HepG2 (cell line): Measurements from ENCODE around the gene RNASE12. TPM values are rescaled to one million over a fixed set of nuclear protein-coding genes. Genes with fewer than 3 reads are reported as not detected.

ENCODE experiments used
- ARHGAP35 ChIP-seq: sonication (generic); formaldehyde crosslinking; IDR thresholded peaks from 2 replicates; pipeline ENCODE4 v1.9.0; 2022; ENCODE audit warnings: mild to moderate bottlenecking, inconsistent platforms, moderate library complexity, missing genetic modification reagents, borderline replicate concordance
- ARID3A ChIP-seq: IDR thresholded peaks from 2 replicates; pipeline ENCODE4 v1.6.1; 2012; ENCODE audit warnings: low read depth, low read length, improper control_type of control experiment
- FOSL1 ChIP-seq: sonication (generic); formaldehyde crosslinking; IDR thresholded peaks from 2 replicates; pipeline ENCODE4 v1.9.0; 2021; ENCODE audit warnings: missing genetic modification reagents, borderline replicate concordance
- FOXO1 ChIP-seq: sonication (generic); formaldehyde crosslinking; IDR thresholded peaks from 2 replicates; pipeline ENCODE4 v1.4.0; 2020; ENCODE audit warnings: missing genetic modification reagents
- FOXP4 ChIP-seq: sonication (generic); formaldehyde crosslinking; IDR thresholded peaks from 2 replicates; pipeline ENCODE4 v1.4.0; 2020; ENCODE audit warnings: missing genetic modification reagents
- MTA3 ChIP-seq: sonication (generic); formaldehyde crosslinking; IDR thresholded peaks from 2 replicates; pipeline ENCODE4 v1.4.0; 2020; ENCODE audit warnings: missing genetic modification reagents
- RXRB ChIP-seq: IDR thresholded peaks from 2 replicates; pipeline ENCODE4 v1.6.1; 2016; ENCODE audit warnings: borderline replicate concordance, missing genetic modification reagents, missing compliant biosample characterization
- SALL2 ChIP-seq: sonication (generic); formaldehyde crosslinking; IDR thresholded peaks from 2 replicates; pipeline ENCODE4 v1.8.1; 2023; ENCODE audit warnings: mild to moderate bottlenecking, missing genetic modification reagents, inconsistent platforms
- SIX1 ChIP-seq: sonication (generic); formaldehyde crosslinking; IDR thresholded peaks from 2 replicates; pipeline ENCODE4 v1.4.0; 2020; ENCODE audit warnings: missing genetic modification reagents, borderline replicate concordance
- TEAD2 ChIP-seq: sonication (generic); formaldehyde crosslinking; IDR thresholded peaks from 2 replicates; pipeline ENCODE4 v1.9.0; 2021; ENCODE audit warnings: missing genetic modification reagents
- TRIM22 ChIP-seq: fragments of 450-650 bp; IDR thresholded peaks from 2 replicates; pipeline ENCODE4 v1.6.1; 2017
- ZBTB8A ChIP-seq: sonication (generic); formaldehyde crosslinking; IDR thresholded peaks from 2 replicates; pipeline ENCODE4 v1.4.0; 2020; ENCODE audit warnings: mild to moderate bottlenecking, low read depth, missing genetic modification reagents, borderline replicate concordance
- ZFP36L1 ChIP-seq: sonication (generic); formaldehyde crosslinking; IDR thresholded peaks from 2 replicates; pipeline ENCODE4 v1.8.0; 2022; ENCODE audit warnings: mild to moderate bottlenecking, missing genetic modification reagents, moderate library complexity
- ZFY ChIP-seq: sonication (generic); formaldehyde crosslinking; IDR thresholded peaks from 2 replicates; pipeline ENCODE4 v1.4.0; 2020; ENCODE audit warnings: missing genetic modification reagents
- ZNF280B ChIP-seq: sonication (generic); formaldehyde crosslinking; IDR thresholded peaks from 2 replicates; pipeline ENCODE4 v1.5.0; 2020; ENCODE audit warnings: missing genetic modification reagents, mild to moderate bottlenecking, borderline replicate concordance
- ZNF296 ChIP-seq: sonication (generic); formaldehyde crosslinking; conservative IDR thresholded peaks from 2 replicates; pipeline ENCODE4 v1.5.0; 2020; ENCODE audit warnings: mild to moderate bottlenecking, missing genetic modification reagents
- ZNF362 ChIP-seq: sonication (generic); formaldehyde crosslinking; IDR thresholded peaks from 2 replicates; pipeline ENCODE4 v1.4.0; 2020; ENCODE audit warnings: missing genetic modification reagents, mild to moderate bottlenecking, borderline replicate concordance
- ZNF691 ChIP-seq: sonication (generic); formaldehyde crosslinking; IDR thresholded peaks from 2 replicates; pipeline ENCODE4 v1.4.0; 2020; ENCODE audit warnings: missing genetic modification reagents, low read depth, mild to moderate bottlenecking, borderline replicate concordance
- ZNF792 ChIP-seq: IDR thresholded peaks from 2 replicates; pipeline ENCODE4 v1.6.1; 2016
- polyA plus RNA-seq, 8 experiments: library from polyadenylated mRNA; depleted of rRNA in 3 of 8; stranded (reverse) in 7 of 8; unstranded in 1 of 8; fragments of >200 nt; fragmentation: Illumina TruSeq in 4 of 8; extraction: Trizol in 4 of 8; gene quantifications; 2 replicates each; pipeline versions ENCODE4 v1.2.1 to v1.2.3, GENCODE V29; 2011 to 2016; ENCODE audit warnings: low read depth in 4 of 8, missing spikeins in 1 of 8, mixed read lengths in 1 of 8; ENCODE audit not compliant: insufficient read depth in 1 of 8
- total RNA-seq, 5 experiments: library from RNA; depleted of rRNA; stranded (reverse); fragments of >200 nt; fragmentation: Illumina TruSeq; extraction: Trizol; gene quantifications; 2 replicates each; pipeline ENCODE4 v1.2.3, GENCODE V29; 2016; ENCODE audit warnings: low read depth in 1 of 5

RNASE12 gene
- total and polyA plus RNA-seq, 2 of the 13 experiments (the other 11 are each of a cell fraction or from before 2014, with no cell fraction given), result not detected

- TF ChIP-seq ARHGAP35 (no peak), ZNF362 (CRISPR knock-in tag) (0 out of 2 replicates have a peak, but pooled peaks have one; percentile 31), FOSL1 (CRISPR knock-in tag) (no peak), ZNF296 (CRISPR knock-in tag) (peak; percentile 23; the same call in 1 of the 2 replicates), ZFY (CRISPR knock-in tag) (peak; percentile 47), RXRB (CRISPR knock-in tag) (peak; percentile 63), TEAD2 (CRISPR knock-in tag) (no peak), ZFP36L1 (CRISPR knock-in tag) (no peak), ARID3A (no peak), FOXO1 (CRISPR knock-in tag) (0 out of 2 replicates have a peak, but pooled peaks have one; percentile 53), FOXP4 (CRISPR knock-in tag) (peak; percentile 44; the same call in 1 of the 2 replicates), ZNF691 (CRISPR knock-in tag) (0 out of 2 replicates have a peak, but pooled peaks have one; percentile 71), SALL2 (peak; percentile 72; the same call in 1 of the 2 replicates), ZBTB8A (CRISPR knock-in tag) (no peak), TRIM22 (no peak), MTA3 (CRISPR knock-in tag) (no peak), ZNF792 (CRISPR knock-in tag) (peak; percentile 44; the same call in 1 of the 2 replicates), ZNF280B (CRISPR knock-in tag) (peak; percentile 32; the same call in 1 of the 2 replicates), SIX1 (no peak)
These were observed 15.2 kb upstream of the RNASE12 start (continued) for GRCh38 chr14:20606190-20606901.
